Measurements from ENCODE around the gene KCNK1.

- TF ChIP-seq, protein P1, sequence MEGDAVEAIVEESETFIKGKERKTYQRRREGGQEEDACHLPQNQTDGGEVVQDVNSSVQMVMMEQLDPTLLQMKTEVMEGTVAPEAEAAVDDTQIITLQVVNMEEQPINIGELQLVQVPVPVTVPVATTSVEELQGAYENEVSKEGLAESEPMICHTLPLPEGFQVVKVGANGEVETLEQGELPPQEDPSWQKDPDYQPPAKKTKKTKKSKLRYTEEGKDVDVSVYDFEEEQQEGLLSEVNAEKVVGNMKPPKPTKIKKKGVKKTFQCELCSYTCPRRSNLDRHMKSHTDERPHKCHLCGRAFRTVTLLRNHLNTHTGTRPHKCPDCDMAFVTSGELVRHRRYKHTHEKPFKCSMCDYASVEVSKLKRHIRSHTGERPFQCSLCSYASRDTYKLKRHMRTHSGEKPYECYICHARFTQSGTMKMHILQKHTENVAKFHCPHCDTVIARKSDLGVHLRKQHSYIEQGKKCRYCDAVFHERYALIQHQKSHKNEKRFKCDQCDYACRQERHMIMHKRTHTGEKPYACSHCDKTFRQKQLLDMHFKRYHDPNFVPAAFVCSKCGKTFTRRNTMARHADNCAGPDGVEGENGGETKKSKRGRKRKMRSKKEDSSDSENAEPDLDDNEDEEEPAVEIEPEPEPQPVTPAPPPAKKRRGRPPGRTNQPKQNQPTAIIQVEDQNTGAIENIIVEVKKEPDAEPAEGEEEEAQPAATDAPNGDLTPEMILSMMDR (conservative IDR thresholded peaks at IDR 0.05), result no peak
- TF ChIP-seq EZH2 (IDR thresholded peaks at IDR 0.05; ENCODE audit: low read depth), result no peak
Measured at GRCh38 chr1:233654658-233655280, 40.9 kb downstream of the KCNK1 start.
